ENCODE results near the gene NR2F2. TPM values are rescaled to one million over a fixed set of nuclear protein-coding genes. Genes with fewer than 3 reads are reported as not detected.

NR2F2 gene
- total and polyA plus RNA-seq, 4 donors: 15.0 to 73.5 (median 35.4) TPM

DNA sequence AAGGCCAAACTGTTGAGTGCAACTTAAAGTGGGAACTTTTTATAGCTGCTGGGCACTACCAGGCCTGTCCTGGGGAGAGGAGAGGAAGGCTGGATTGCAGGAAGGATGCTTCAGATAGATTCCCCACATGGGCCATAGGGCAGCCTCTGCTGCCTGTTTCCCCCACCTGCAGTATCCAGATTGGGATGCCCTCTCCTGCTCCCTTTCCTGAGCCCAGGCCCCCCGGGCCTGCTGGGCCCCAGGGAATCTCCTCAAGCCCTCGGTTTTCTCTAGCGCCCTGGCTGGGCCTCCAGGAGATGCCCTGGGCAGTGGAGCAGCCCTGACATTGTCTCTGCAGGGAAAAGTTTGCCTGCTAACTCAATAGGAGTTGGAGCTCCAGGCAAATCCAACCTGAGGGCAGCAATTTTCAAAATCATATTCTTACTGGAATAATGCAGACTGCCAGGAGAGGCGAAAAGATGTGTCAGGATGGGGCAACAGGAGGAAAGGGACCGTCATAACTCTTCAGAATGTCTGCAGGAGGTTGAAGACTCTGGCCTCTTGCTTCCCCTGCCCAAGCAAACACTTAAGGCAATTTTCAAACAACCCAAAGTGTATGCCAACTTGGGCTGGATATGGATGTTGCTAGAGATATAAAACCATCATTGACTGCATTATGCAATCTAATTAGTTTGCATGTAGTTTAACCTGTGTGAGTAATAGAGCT lies 4.4 kb downstream of the NR2F2 start:
- Histone ChIP-seq H3K27me3 (ENCODE audit: control insufficient read depth in 3 of 3, insufficient read depth in 3 of 3, low read length in 2 of 3) (no peaks in the 10 kb centered on the region), H3K4me1 (ENCODE audit: control insufficient read depth in 5 of 5, insufficient read depth in 5 of 5, low read length in 5 of 5) (peaks cover 0 to 32% (median 6%) of the 10 kb centered on the region in 5 donors), H3K4me3 (peak overlapping the region; percentile 70), H3K36me3 (ENCODE audit: control insufficient read depth in 4 of 4, insufficient read depth in 4 of 4, low read length in 4 of 4) (peaks cover 0 to 60% (median 27%) of the 10 kb centered on the region in 4 donors), H3K9me3 (ENCODE audit: control insufficient read depth in 4 of 4, insufficient read depth in 3 of 4, low read length in 3 of 4) (peaks cover 0 to 5% (median 0%) of the 10 kb centered on the region in 4 donors), H3K27ac (ENCODE audit: low read depth in 1 of 2, low read length in 1 of 2) (peak overlapping the region; percentile 70 to 91), H3K9ac (ENCODE audit: insufficient read depth in 1 of 2, low read length in 2 of 2) (peak overlapping the region; percentile 82 to 100)
- WGBS, 2 donors: 29 to 37% methylated on average over 5 of the region's 5 CpGs
- TF ChIP-seq, protein P1, sequence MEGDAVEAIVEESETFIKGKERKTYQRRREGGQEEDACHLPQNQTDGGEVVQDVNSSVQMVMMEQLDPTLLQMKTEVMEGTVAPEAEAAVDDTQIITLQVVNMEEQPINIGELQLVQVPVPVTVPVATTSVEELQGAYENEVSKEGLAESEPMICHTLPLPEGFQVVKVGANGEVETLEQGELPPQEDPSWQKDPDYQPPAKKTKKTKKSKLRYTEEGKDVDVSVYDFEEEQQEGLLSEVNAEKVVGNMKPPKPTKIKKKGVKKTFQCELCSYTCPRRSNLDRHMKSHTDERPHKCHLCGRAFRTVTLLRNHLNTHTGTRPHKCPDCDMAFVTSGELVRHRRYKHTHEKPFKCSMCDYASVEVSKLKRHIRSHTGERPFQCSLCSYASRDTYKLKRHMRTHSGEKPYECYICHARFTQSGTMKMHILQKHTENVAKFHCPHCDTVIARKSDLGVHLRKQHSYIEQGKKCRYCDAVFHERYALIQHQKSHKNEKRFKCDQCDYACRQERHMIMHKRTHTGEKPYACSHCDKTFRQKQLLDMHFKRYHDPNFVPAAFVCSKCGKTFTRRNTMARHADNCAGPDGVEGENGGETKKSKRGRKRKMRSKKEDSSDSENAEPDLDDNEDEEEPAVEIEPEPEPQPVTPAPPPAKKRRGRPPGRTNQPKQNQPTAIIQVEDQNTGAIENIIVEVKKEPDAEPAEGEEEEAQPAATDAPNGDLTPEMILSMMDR (IDR thresholded peaks at IDR 0.05; ENCODE audit: control extremely low read depth, extremely low read depth): no peak
- DNase-seq: peak in 2 of 3 donors; percentile 57 to 70
- ATAC-seq (ENCODE audit: insufficient read depth, low FRiP score): no peak

DNA sequence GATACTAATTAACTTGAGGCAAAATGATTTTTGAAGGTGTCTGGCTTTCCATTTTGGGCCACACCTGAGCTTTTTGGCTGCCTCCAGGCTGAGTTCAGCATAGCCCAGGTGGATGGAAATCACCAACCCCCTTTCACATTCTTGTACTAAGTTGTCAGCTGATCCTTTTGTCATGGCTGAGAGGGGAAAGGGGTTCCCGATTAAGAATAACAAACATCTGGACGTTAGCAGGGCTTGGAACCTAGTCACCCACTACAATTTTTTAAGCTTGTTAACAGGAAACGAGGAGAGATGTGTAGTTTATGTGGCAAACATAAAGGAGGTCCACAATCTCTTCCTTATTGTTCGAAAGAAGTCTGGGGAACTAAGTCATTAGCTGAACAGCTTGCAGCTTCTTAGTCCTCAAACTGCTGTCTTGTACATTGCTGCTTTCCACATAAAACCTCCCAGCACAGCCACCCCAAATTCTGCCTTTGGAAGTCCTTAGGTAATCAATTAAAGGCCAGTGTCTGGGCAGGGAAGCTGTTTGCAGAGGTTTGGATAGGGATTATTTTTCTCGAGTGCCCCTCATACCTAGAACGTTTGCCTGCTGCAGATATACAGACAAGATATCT lies 5.0 kb downstream of the NR2F2 start:
- no peak for ATAC-seq (ENCODE audit: insufficient read depth, low FRiP score)
- Histone ChIP-seq H3K4me3 (peak overlapping the region; percentile 70), H3K9ac (ENCODE audit: insufficient read depth in 1 of 2, low read length in 2 of 2) (peak overlapping the region; percentile 82 to 100), H3K36me3 (ENCODE audit: control insufficient read depth in 4 of 4, insufficient read depth in 4 of 4, low read length in 4 of 4) (peaks cover 0 to 60% (median 27%) of the 10 kb centered on the region in 4 donors), H3K27me3 (ENCODE audit: control insufficient read depth in 3 of 3, insufficient read depth in 3 of 3, low read length in 2 of 3) (no peaks in the 10 kb centered on the region), H3K9me3 (ENCODE audit: control insufficient read depth in 4 of 4, insufficient read depth in 3 of 4, low read length in 3 of 4) (peaks cover 0 to 5% (median 0%) of the 10 kb centered on the region in 4 donors), H3K4me1 (ENCODE audit: control insufficient read depth in 5 of 5, insufficient read depth in 5 of 5, low read length in 5 of 5) (peaks cover 0 to 31% (median 6%) of the 10 kb centered on the region in 5 donors), H3K27ac (ENCODE audit: low read depth in 1 of 2, low read length in 1 of 2) (peak overlapping the region; percentile 70 to 85)
- WGBS, 2 donors: 6 to 7% methylated on average over 6 of the region's 6 CpGs
- TF ChIP-seq, protein P1 (IDR thresholded peaks at IDR 0.05; ENCODE audit: control extremely low read depth, extremely low read depth): no peak
- DNase-seq: peak in 2 of 3 donors; percentile 72 to 76

DNA sequence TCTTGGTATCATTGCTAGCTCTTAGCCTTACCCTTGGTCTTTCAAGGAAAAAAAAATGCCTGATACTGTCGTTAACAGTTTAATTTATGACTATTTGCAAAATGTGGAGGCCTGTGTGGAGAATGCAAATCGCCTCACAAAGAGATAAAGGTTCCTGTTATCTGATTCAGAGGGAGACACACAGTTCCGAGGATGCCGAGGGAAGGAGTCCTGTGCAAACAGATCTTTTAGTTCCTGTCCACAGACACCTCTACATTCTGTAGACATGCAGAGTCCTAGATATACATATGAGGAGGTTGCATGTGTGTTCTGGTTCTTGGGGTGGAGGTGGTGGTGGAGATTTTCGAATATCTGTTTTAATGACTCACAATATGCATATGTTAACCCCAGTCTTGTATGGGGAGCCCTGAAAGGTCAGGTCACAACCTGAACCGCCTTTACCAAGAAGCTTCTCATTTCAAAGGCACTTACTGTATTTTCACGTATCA lies 5.7 kb downstream of the NR2F2 start:
- peak overlapping the region; percentile 82 to 100 for H3K9ac ChIP-seq (ENCODE audit: insufficient read depth in 1 of 2, low read length in 2 of 2)
- H3K27ac ChIP-seq (ENCODE audit: low read depth in 1 of 2, low read length in 1 of 2): peak overlapping the region; percentile 30 to 85
- peaks cover 0 to 31% (median 6%) of the 10 kb centered on the region in 5 donors for H3K4me1 ChIP-seq (ENCODE audit: control insufficient read depth in 5 of 5, insufficient read depth in 5 of 5, low read length in 5 of 5)
- peak in 2 of 3 donors; percentile 46 to 57 for DNase-seq
- ATAC-seq (ENCODE audit: insufficient read depth, low FRiP score): no peak
- TF ChIP-seq, protein P1 (IDR thresholded peaks at IDR 0.05; ENCODE audit: control extremely low read depth, extremely low read depth): no peak
- peaks cover 0 to 5% (median 0%) of the 10 kb centered on the region in 4 donors for H3K9me3 ChIP-seq (ENCODE audit: control insufficient read depth in 4 of 4, insufficient read depth in 3 of 4, low read length in 3 of 4)
- peak overlapping the region; percentile 60 for H3K4me3 ChIP-seq
- WGBS, 2 donors: 8 to 9% methylated on average over 7 of the region's 7 CpGs
- peaks cover 0 to 60% (median 27%) of the 10 kb centered on the region in 4 donors for H3K36me3 ChIP-seq (ENCODE audit: control insufficient read depth in 4 of 4, insufficient read depth in 4 of 4, low read length in 4 of 4)
- H3K27me3 ChIP-seq (ENCODE audit: control insufficient read depth in 3 of 3, insufficient read depth in 3 of 3, low read length in 2 of 3): no peaks in the 10 kb centered on the region
